ENCODE results near the gene RIPK4. TPM values are rescaled to one million over a fixed set of nuclear protein-coding genes. Genes with fewer than 3 reads are reported as not detected.
A peak's percentile ranks its signal among the peaks of the same experiment; 100 is the strongest.

Gene RIPK4
- total RNA-seq, 3 donors from 2014 or later (not counting 1 experiment from before 2014, with no cell fraction given): 0.09 TPM; not detected in 2

DNA sequence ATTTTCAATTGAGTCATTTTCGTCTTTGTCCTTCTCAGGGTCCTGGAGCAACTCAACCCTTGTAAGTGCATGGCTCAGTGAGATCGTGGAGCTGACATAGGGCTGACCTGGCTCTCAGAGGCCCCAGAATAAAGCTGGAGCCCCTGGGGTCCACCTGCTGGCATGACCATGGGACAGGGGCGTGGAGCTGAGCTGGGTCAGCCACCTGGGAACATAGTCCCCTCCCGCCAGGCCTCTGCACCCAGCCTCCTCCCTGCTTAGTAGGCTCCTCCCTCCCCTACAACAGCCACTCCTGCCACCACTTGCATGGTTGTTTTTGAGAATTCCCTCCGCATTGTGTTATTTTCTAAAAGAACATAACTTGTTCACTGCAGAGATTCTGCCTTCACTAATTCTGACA lies 3.1 kb upstream of the RIPK4 start:
- Histone ChIP-seq H3K27me3 (ENCODE audit: control insufficient read depth, insufficient read depth, low read length) (peaks cover 33% of the 10 kb centered on the region), H3K9me3 (ENCODE audit: control insufficient read depth, insufficient read depth, low read length) (no peaks in the 10 kb centered on the region), H3K4me1 (ENCODE audit: control insufficient read depth, insufficient read depth, low read length) (peaks cover 21% of the 10 kb centered on the region), H3K27ac (ENCODE audit: low read length) (no peak overlapping the region), H3K36me3 (ENCODE audit: control insufficient read depth, insufficient read depth, low read length) (no peaks in the 10 kb centered on the region), H3K4me3 (ENCODE audit: low read length) (no peak overlapping the region)
- WGBS (ENCODE audit: insufficient coverage): 88% methylated on average over 5 of the region's 5 CpGs
- TF ChIP-seq, protein P1, sequence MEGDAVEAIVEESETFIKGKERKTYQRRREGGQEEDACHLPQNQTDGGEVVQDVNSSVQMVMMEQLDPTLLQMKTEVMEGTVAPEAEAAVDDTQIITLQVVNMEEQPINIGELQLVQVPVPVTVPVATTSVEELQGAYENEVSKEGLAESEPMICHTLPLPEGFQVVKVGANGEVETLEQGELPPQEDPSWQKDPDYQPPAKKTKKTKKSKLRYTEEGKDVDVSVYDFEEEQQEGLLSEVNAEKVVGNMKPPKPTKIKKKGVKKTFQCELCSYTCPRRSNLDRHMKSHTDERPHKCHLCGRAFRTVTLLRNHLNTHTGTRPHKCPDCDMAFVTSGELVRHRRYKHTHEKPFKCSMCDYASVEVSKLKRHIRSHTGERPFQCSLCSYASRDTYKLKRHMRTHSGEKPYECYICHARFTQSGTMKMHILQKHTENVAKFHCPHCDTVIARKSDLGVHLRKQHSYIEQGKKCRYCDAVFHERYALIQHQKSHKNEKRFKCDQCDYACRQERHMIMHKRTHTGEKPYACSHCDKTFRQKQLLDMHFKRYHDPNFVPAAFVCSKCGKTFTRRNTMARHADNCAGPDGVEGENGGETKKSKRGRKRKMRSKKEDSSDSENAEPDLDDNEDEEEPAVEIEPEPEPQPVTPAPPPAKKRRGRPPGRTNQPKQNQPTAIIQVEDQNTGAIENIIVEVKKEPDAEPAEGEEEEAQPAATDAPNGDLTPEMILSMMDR (IDR thresholded peaks at IDR 0.05): no peak
- Mint-ChIP-seq H3K9me3 (no peaks in the 10 kb centered on the region), H3K4me3 (no peak overlapping the region), H3K4me1 (peaks cover 22 to 28% of the 10 kb centered on the region in 2 donors), H3K27ac (no peak overlapping the region), H3K27me3 (ENCODE audit: low read depth in 2 of 2) (peaks cover 74 to 83% of the 10 kb centered on the region in 2 donors), H3K36me3 (peaks cover 10% of the 10 kb centered on the region)
- ATAC-seq: no peak
- DNase-seq: no peak
- intact Hi-C loops (cut with micrococcal nuclease): no loop called here

DNA sequence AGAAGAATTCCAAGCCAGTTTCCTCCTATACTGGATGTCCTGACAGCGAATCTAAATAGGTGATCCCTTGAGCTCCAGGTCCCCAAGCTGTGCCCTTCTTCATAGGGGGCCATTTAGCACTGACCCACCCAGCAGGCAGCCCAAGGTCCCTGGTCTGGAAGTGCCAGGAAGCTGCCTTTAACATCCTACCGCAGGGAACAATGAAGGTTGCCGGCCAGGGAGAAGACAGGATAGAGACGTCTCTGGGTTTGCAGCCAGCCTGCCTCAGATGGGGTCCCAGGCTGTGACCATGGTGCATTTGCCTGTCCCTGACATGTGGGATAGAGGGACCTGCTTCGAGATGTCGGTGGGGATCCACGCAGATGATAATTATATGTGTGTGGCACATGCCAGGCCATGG lies 2.7 kb upstream of the RIPK4 start:
- Histone ChIP-seq H3K4me1 (ENCODE audit: control insufficient read depth, insufficient read depth, low read length) (peaks cover 21% of the 10 kb centered on the region), H3K36me3 (ENCODE audit: control insufficient read depth, insufficient read depth, low read length) (no peaks in the 10 kb centered on the region), H3K9me3 (ENCODE audit: control insufficient read depth, insufficient read depth, low read length) (no peaks in the 10 kb centered on the region), H3K4me3 (ENCODE audit: low read length) (no peak overlapping the region), H3K27me3 (ENCODE audit: control insufficient read depth, insufficient read depth, low read length) (peaks cover 33% of the 10 kb centered on the region), H3K27ac (ENCODE audit: low read length) (no peak overlapping the region)
- TF ChIP-seq, protein P1 (IDR thresholded peaks at IDR 0.05): no peak
- Mint-ChIP-seq H3K36me3 (peaks cover 10% of the 10 kb centered on the region), H3K4me1 (peaks cover 22 to 28% of the 10 kb centered on the region in 2 donors), H3K4me3 (no peak overlapping the region), H3K9me3 (no peaks in the 10 kb centered on the region), H3K27ac (no peak overlapping the region), H3K27me3 (ENCODE audit: low read depth in 2 of 2) (peaks cover 72 to 83% of the 10 kb centered on the region in 2 donors)
- intact Hi-C loops (cut with micrococcal nuclease): no loop called here
- ATAC-seq (no peak), DNase-seq (no peak)
- WGBS (ENCODE audit: insufficient coverage): 73% methylated on average over 7 of the region's 7 CpGs

DNA sequence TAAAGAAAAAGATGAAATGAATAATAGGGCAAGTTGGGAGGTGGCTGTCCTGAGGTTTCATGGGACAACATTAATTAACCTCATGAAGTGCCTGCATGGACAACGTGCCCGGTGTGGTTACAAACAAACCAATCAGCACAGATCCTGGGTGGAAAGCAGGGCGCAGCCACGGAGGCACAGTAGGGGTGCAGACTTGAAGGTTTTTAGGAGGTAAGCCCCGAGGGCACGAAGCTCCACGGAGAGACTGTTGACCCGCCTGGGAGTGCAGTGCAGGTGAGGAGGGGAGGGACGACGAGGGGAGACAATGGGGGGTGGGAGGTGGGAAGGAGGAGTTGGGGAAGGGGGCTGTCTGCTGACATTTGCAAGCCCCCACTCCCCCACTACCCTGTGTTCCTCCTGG lies 2.3 kb upstream of the RIPK4 start:
- Mint-ChIP-seq H3K4me3 (peak overlapping the region; percentile 86), H3K27me3 (ENCODE audit: low read depth in 2 of 2) (peaks cover 72 to 83% of the 10 kb centered on the region in 2 donors), H3K36me3 (peaks cover 10% of the 10 kb centered on the region), H3K4me1 (peaks cover 22 to 28% of the 10 kb centered on the region in 2 donors), H3K9me3 (no peaks in the 10 kb centered on the region), H3K27ac (no peak overlapping the region)
- Histone ChIP-seq H3K9me3 (ENCODE audit: control insufficient read depth, insufficient read depth, low read length) (no peaks in the 10 kb centered on the region), H3K27ac (ENCODE audit: low read length) (no peak overlapping the region), H3K36me3 (ENCODE audit: control insufficient read depth, insufficient read depth, low read length) (no peaks in the 10 kb centered on the region), H3K27me3 (ENCODE audit: control insufficient read depth, insufficient read depth, low read length) (peaks cover 36% of the 10 kb centered on the region), H3K4me1 (ENCODE audit: control insufficient read depth, insufficient read depth, low read length) (peaks cover 21% of the 10 kb centered on the region), H3K4me3 (ENCODE audit: low read length) (no peak overlapping the region)
- intact Hi-C loops (cut with micrococcal nuclease): no loop called here
- TF ChIP-seq, protein P1 (IDR thresholded peaks at IDR 0.05): no peak
- 10% methylated on average over 7 of the region's 10 CpGs for whole genome bisulfite sequencing (ENCODE audit: insufficient coverage)
- no peak for ATAC-seq
- no peak for DNase-seq

DNA sequence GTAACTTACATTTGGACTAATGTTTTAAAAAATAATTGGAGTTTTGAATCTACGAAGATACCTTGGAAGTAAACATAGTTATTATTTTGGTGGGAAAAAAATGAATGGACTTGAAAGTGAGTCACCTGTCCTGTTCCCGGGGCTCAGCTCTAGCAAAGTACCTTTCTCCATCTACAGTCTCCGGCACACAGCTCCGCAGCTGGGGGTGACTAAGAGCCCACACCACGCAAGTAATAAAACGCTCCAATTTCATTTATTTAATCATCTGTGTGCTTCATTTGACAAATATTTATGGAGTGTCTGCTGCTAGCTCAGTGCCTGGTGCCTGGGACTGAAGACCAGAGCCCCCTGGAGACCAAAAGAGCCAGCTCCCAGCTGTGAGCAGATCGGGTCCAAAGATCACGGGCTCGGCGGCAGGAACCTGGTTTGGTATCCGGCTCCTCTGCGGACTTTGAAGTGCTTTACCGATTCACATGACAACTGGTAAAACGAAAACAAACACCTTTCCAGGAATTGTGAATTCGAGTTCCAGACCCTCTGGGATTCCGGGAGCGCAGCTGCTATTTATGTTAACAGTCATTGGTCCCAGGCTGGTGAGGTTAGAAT lies 1.7 kb upstream of the RIPK4 start:
- Histone ChIP-seq H3K4me3 (ENCODE audit: low read length) (no peak overlapping the region), H3K36me3 (ENCODE audit: control insufficient read depth, insufficient read depth, low read length) (no peaks in the 10 kb centered on the region), H3K27me3 (ENCODE audit: control insufficient read depth, insufficient read depth, low read length) (peaks cover 37% of the 10 kb centered on the region), H3K27ac (ENCODE audit: low read length) (no peak overlapping the region), H3K9me3 (ENCODE audit: control insufficient read depth, insufficient read depth, low read length) (no peaks in the 10 kb centered on the region), H3K4me1 (ENCODE audit: control insufficient read depth, insufficient read depth, low read length) (peaks cover 21% of the 10 kb centered on the region)
- Mint-ChIP-seq H3K4me1 (peaks cover 22 to 28% of the 10 kb centered on the region in 2 donors), H3K27me3 (ENCODE audit: low read depth in 2 of 2) (peaks cover 74 to 84% of the 10 kb centered on the region in 2 donors), H3K9me3 (no peaks in the 10 kb centered on the region), H3K36me3 (peaks cover 10% of the 10 kb centered on the region), H3K4me3 (peak overlapping the region; percentile 86), H3K27ac (no peak overlapping the region)
- WGBS (ENCODE audit: insufficient coverage): 3% methylated on average over 16 of the region's 17 CpGs
- DNase-seq (peak in 1 of 2 donors; percentile 52), ATAC-seq (peak in 1 of 3 donors; percentile 37)
- TF ChIP-seq, protein P1 (IDR thresholded peaks at IDR 0.05): no peak
- intact Hi-C loops (cut with micrococcal nuclease): no loop called here

Data from natural killer cell (primary cell).